Measurements from ENCODE around the gene MSLN.

DNA sequence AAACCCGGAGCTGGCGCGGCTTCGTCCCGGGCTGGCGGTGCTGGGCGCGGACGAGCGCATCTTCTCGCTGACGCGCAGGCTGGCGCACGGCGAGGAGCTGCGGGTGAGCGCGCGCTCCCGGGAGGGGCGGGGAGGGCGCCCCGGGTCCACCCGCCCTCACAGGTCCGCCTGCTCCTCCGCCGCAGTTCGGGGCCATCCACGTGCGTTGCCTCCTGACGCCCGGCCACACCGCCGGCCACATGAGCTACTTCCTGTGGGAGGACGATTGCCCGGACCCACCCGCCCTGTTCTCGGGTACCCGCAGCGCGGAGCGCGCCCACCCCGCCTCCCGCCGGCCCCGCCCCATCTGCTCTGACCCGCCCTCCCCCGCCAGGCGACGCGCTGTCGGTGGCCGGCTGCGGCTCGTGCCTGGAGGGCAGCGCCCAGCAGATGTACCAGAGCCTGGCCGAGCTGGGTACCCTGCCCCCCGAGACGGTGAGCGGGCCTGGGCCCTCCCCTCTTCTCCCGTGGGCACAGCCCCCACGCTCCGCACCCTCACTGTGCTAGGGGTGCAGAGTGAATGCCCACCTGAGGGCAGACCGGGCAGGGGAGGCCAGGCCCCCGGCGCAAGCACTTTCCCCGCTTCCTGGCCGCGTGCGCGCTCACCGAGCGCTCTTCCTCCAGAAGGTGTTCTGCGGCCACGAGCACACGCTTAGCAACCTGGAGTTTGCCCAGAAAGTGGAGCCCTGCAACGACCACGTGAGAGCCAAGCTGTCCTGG is 32.2 kb upstream of the MSLN start:
- TF ChIP-seq, protein P1, sequence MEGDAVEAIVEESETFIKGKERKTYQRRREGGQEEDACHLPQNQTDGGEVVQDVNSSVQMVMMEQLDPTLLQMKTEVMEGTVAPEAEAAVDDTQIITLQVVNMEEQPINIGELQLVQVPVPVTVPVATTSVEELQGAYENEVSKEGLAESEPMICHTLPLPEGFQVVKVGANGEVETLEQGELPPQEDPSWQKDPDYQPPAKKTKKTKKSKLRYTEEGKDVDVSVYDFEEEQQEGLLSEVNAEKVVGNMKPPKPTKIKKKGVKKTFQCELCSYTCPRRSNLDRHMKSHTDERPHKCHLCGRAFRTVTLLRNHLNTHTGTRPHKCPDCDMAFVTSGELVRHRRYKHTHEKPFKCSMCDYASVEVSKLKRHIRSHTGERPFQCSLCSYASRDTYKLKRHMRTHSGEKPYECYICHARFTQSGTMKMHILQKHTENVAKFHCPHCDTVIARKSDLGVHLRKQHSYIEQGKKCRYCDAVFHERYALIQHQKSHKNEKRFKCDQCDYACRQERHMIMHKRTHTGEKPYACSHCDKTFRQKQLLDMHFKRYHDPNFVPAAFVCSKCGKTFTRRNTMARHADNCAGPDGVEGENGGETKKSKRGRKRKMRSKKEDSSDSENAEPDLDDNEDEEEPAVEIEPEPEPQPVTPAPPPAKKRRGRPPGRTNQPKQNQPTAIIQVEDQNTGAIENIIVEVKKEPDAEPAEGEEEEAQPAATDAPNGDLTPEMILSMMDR (IDR thresholded peaks at IDR 0.05) = no peak
- TF ChIP-seq POLR2AphosphoS5 (IDR thresholded peaks at IDR 0.05) = peak in 1 of 2 donors; percentile 3
- TF ChIP-seq POLR2A (IDR thresholded peaks at IDR 0.05; ENCODE audit: low read depth) = no peak
- TF ChIP-seq EP300 (IDR thresholded peaks at IDR 0.05) = no peak

All from esophagus muscularis mucosa (tissue), 4 donors.